Gastrocnemius medialis (tissue), 4 donors: ENCODE measurements around the gene GNAQ.

Experiments
- POLR2A ChIP-seq, 2 donors: fragments of 450-650 bp; IDR thresholded peaks; one replicate each; pipeline ENCODE4 v1.6.1; 2017; ENCODE audit warnings: antibody characterized with exemption in 2 of 2, mild to moderate bottlenecking in 2 of 2, moderate library complexity in 2 of 2
- TF ChIP-seq, protein P1 (sequence below), 5 experiments: fragments of 450-650 bp in 3 of 5; fragments of 200-600 bp in 2 of 5; sonication (generic) in 2 of 5; IDR thresholded peaks in 4 of 5; conservative IDR thresholded peaks in 1 of 5; 1 replicate in 4 of 5; 2 replicates in 1 of 5; pipeline ENCODE4 v1.5.1; 2016 to 2019; ENCODE audit warnings: antibody characterized with exemption in 5 of 5, mild to moderate bottlenecking in 3 of 5, moderate library complexity in 3 of 5

DNA sequence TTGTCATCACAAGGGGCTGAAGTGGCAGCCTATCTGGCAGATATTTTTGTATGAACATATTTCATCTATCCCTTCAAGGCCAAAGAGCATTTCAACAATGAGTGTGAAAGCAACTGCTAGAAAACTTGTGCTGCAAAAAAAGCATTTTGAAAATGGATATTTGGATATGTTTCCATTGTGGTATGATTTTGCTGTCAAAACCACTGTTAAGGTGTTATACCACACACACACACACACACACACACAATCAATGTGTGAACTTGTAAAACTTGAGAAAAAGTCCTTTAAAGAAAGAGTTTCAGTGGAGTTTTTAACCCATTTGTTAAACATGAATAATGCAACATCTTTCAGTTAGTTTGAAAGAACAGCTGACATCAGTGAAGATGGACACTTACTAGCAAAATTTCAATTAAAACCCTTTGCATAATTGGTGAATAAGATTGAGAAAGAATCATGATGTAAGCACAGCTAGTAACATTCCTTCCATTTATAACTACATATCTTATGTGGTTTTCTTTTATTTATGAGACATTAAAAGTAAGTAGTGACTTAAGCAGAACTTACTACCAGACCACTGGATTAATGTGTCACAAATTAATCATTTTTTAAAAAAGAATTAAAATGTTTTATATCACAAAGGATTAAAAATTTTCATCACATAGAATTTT lies 200.9 kb downstream of the GNAQ start:
- TF ChIP-seq, protein P1, sequence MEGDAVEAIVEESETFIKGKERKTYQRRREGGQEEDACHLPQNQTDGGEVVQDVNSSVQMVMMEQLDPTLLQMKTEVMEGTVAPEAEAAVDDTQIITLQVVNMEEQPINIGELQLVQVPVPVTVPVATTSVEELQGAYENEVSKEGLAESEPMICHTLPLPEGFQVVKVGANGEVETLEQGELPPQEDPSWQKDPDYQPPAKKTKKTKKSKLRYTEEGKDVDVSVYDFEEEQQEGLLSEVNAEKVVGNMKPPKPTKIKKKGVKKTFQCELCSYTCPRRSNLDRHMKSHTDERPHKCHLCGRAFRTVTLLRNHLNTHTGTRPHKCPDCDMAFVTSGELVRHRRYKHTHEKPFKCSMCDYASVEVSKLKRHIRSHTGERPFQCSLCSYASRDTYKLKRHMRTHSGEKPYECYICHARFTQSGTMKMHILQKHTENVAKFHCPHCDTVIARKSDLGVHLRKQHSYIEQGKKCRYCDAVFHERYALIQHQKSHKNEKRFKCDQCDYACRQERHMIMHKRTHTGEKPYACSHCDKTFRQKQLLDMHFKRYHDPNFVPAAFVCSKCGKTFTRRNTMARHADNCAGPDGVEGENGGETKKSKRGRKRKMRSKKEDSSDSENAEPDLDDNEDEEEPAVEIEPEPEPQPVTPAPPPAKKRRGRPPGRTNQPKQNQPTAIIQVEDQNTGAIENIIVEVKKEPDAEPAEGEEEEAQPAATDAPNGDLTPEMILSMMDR (IDR thresholded peaks at IDR 0.05 in 4 of 5, conservative IDR thresholded peaks at IDR 0.05 in 1 of 5): no peak
- no peak for TF ChIP-seq POLR2A (IDR thresholded peaks at IDR 0.05)
